ENCODE data around the gene PHRF1.

Gene PHRF1

GRCh38 chr11:616320-617198 is 40.3 kb downstream of the PHRF1 start:
- DNase-seq, result no peak

- no peak for DNase-seq
Observed at GRCh38 chr11:617199-617911, 41.1 kb downstream of the PHRF1 start.

- no peak for DNase-seq
Observed at GRCh38 chr11:617912-618682, 41.8 kb downstream of the PHRF1 start.

GRCh38 chr11:618856-619627 is 42.8 kb downstream of the PHRF1 start:
- no peak for DNase-seq

GRCh38 chr11:619628-620050 is 43.4 kb downstream of the PHRF1 start:
- no peak for DNase-seq

- no peak for DNase-seq
Observed at GRCh38 chr11:620201-620600, 43.9 kb downstream of the PHRF1 start.

- no peak for DNase-seq
Observed at GRCh38 chr11:620935-621814, 44.9 kb downstream of the PHRF1 start.

- no peak for DNase-seq
Observed at GRCh38 chr11:621838-622237, 45.6 kb downstream of the PHRF1 start.

- DNase-seq, result no peak
Observed at GRCh38 chr11:623349-623869, 47.1 kb downstream of the PHRF1 start.

GRCh38 chr11:623999-624704 is 47.9 kb downstream of the PHRF1 start:
- DNase-seq, result no peak

GRCh38 chr11:624705-625635 is 48.7 kb downstream of the PHRF1 start, which contains the start of gene CDHR5:
Gene CDHR5, minus strand, starts transcription at chr11:624955. Its CDS starts 53 bp downstream, at chr11:624902.
- DNase-seq, result no peak

- DNase-seq, result no peak
Observed at GRCh38 chr11:625636-626268, 49.5 kb downstream of the PHRF1 start.

GRCh38 chr11:626475-627307 is 50.4 kb downstream of the PHRF1 start, which contains the start of gene SCT:
Gene SCT, minus strand, starts transcription at chr11:627181. Its CDS starts 38 bp downstream, at chr11:627143.
- no peak for DNase-seq

GRCh38 chr11:627308-627576 is 51.0 kb downstream of the PHRF1 start:
- no peak for DNase-seq

- no peak for DNase-seq
Observed at GRCh38 chr11:628056-628455, 51.8 kb downstream of the PHRF1 start.

GRCh38 chr11:629237-629583 is 52.9 kb downstream of the PHRF1 start:
- no peak for DNase-seq

- no peak for DNase-seq
Observed at GRCh38 chr11:630871-631270, 54.6 kb downstream of the PHRF1 start.

GRCh38 chr11:635945-636510 is 59.8 kb downstream of the PHRF1 start:
- no peak for DNase-seq
